MCF 10A (cell line): ENCODE data around the gene USP36. TPM values are rescaled to one million over a fixed set of nuclear protein-coding genes. Genes with fewer than 3 reads are reported as not detected.
"Not testable (repeated sequence)": the region's sequence is repeated elsewhere in the genome, so short reads cannot be mapped to it uniquely, and the experiment has no call there.

Experiments
- BruUV-seq: library from RNA; stranded (reverse); fragments of 400-500 nt; replicated peaks from 2 replicates; lab custom pipeline; 2021; lab: Mats Ljungman, UMichigan
- CTCF ChIA-PET: fragments of 300-600 bp; sonication (Branson Sonifier 250); formaldehyde crosslinking; extraction: SDS; loops from one replicate; lab custom pipeline; 2021; ENCODE audit warnings: antibody characterized with exemption, inconsistent platforms; lab: Yijun Ruan, JAX
- POLR2A ChIA-PET: fragments of 300-600, 350-650 bp; sonication (Branson Sonifier 250); formaldehyde crosslinking; extraction: SDS; loops from one replicate; lab custom pipeline; 2020; ENCODE audit warnings: antibody characterized with exemption, inconsistent platforms; lab: Yijun Ruan, JAX
- DNase-seq: peaks from one replicate; pipeline ENCODE4 v3.0.0-alpha.2; 2018; ENCODE audit not compliant: unreplicated experiment
- H3K27ac Mint-ChIP-seq: one replicate; pipeline ENCODE4 v1.8.0; 2022; ENCODE audit warnings: mild to moderate bottlenecking, low read depth, mixed read lengths; ENCODE audit not compliant: unreplicated experiment
- H3K27me3 Mint-ChIP-seq: one replicate; pipeline ENCODE4 v1.8.0; 2022; ENCODE audit warnings: mixed read lengths; ENCODE audit not compliant: insufficient read depth, unreplicated experiment
- H3K36me3 Mint-ChIP-seq: one replicate; pipeline ENCODE4 v1.8.0; 2022; ENCODE audit warnings: mild to moderate bottlenecking, moderate library complexity, mixed read lengths; ENCODE audit not compliant: insufficient read depth, unreplicated experiment
- H3K4me1 Mint-ChIP-seq: one replicate; pipeline ENCODE4 v1.8.0; 2022; ENCODE audit warnings: mixed read lengths; ENCODE audit not compliant: insufficient read depth, unreplicated experiment
- H3K4me3 Mint-ChIP-seq: one replicate; pipeline ENCODE4 v1.8.0; 2022; ENCODE audit warnings: mild to moderate bottlenecking, moderate library complexity, mixed read lengths; ENCODE audit not compliant: unreplicated experiment
- H3K9me3 Mint-ChIP-seq: one replicate; pipeline ENCODE4 v1.8.0; 2022; ENCODE audit warnings: mixed read lengths; ENCODE audit not compliant: unreplicated experiment
- CTCF ChIP-seq: fragments of 200-600 bp; IDR thresholded peaks from one replicate; pipeline ENCODE4 v1.8.0; 2022; ENCODE audit warnings: antibody characterized with exemption, mild to moderate bottlenecking; ENCODE audit not compliant: unreplicated experiment
- intact Hi-C: fragments of 100-400 bp; cut with micrococcal nuclease; formaldehyde crosslinking; loops from 2 replicates; pipeline ENCODE4 v1.14.1; 2022
- total RNA-seq: library from RNA; stranded (reverse); gene quantifications from 2 replicates; pipeline ENCODE4 v1.2.3, GENCODE V29; 2022

Gene USP36
- total RNA-seq, 1 experiment from 2014 or later: 118 TPM

- no TSS peak for BruUV-seq
- no peak for DNase-seq
- peaks cover 16% of the 10 kb centered on the region for H3K4me1 Mint-ChIP-seq
- H3K4me3 Mint-ChIP-seq: no peak overlapping the region
- intact Hi-C loops: no loop called here
- no peaks in the 10 kb centered on the region for H3K27me3 Mint-ChIP-seq
- H3K9me3 Mint-ChIP-seq: no peaks in the 10 kb centered on the region
- H3K27ac Mint-ChIP-seq: no peak overlapping the region
- no peak for TF ChIP-seq CTCF
- POLR2A ChIA-PET: interaction anchor here (1.2 kb wide), 1 partner anchor 100 kb away, joined by 3 read pairs; no protein-coding TSS in a partner anchor
- H3K36me3 Mint-ChIP-seq: no peaks in the 10 kb centered on the region
- CTCF ChIA-PET: no interaction called here
Observed at GRCh38 chr17:78753316-78754250, 87.0 kb downstream of the USP36 start.

GRCh38 chr17:78751447-78752161 is 89.0 kb downstream of the USP36 start:
- intact Hi-C loops: no loop called here
- Mint-ChIP-seq H3K9me3 (no peaks in the 10 kb centered on the region), H3K27ac (no peak overlapping the region), H3K4me3 (no peak overlapping the region), H3K4me1 (peaks cover 32% of the 10 kb centered on the region), H3K27me3 (no peaks in the 10 kb centered on the region), H3K36me3 (no peaks in the 10 kb centered on the region)
- no peak for TF ChIP-seq CTCF
- no peak for DNase-seq
- POLR2A ChIA-PET: interaction anchor here (0.6 to 1.2 kb wide), 4 partner anchors 15 to 98 kb away, joined by 3 to 4 read pairs (median 3); no protein-coding TSS in a partner anchor
- CTCF ChIA-PET: interaction anchor here (0.7 kb wide), 1 partner anchor 77 kb away, joined by 3 read pairs; no protein-coding TSS in a partner anchor
- no TSS peak for BruUV-seq

- BruUV-seq, H3K4me3 Mint-ChIP-seq, H3K36me3 Mint-ChIP-seq, H3K27me3 Mint-ChIP-seq, intact Hi-C loops, H3K27ac Mint-ChIP-seq, H3K9me3 Mint-ChIP-seq, DNase-seq: not testable (repeated sequence)
- peaks cover 32% of the 10 kb centered on the region for H3K4me1 Mint-ChIP-seq
- CTCF ChIA-PET: interaction anchor here (0.7 kb wide), 1 partner anchor 76 kb away, joined by 3 read pairs; no protein-coding TSS in a partner anchor
- POLR2A ChIA-PET: interaction anchor here (0.7 to 5.9 kb wide), 2 partner anchors 14 to 25 kb away, joined by 3 to 67 read pairs; no protein-coding TSS in a partner anchor
Observed at GRCh38 chr17:78751000-78751399, 89.6 kb downstream of the USP36 start.

- CTCF ChIA-PET: interaction anchor here (0.5 to 1.3 kb wide), 7 partner anchors 13 to 255 kb away, joined by 3 to 7 read pairs (median 5); no protein-coding TSS in a partner anchor
- Mint-ChIP-seq H3K9me3 (no peaks in the 10 kb centered on the region), H3K27me3 (no peaks in the 10 kb centered on the region), H3K4me3 (peak overlapping the region; percentile 38), H3K27ac (peak overlapping the region; percentile 50), H3K4me1 (peaks cover 37% of the 10 kb centered on the region), H3K36me3 (peaks cover 5% of the 10 kb centered on the region)
- POLR2A ChIA-PET: interaction anchor here (0.5 to 5.9 kb wide), 11 partner anchors 9 to 397 kb away, joined by 3 to 67 read pairs (median 4); partner anchors contain the start of gene CYTH1
- no peak for TF ChIP-seq CTCF
- intact Hi-C loops: loop anchor here (2.0 kb wide), 1 partner anchor 26 kb away; no protein-coding TSS in a partner anchor
- BruUV-seq: no TSS peak
- DNase-seq: peak; percentile 56
Observed at GRCh38 chr17:78748730-78749317, 91.8 kb downstream of the USP36 start.
